ENCODE results near the gene PRMT1. TPM values are rescaled to one million over a fixed set of nuclear protein-coding genes. Genes with fewer than 3 reads are reported as not detected.

PRMT1 gene
- polyA plus RNA-seq, 1 donor from 2014 or later = 610 TPM

GRCh38 chr19:49684251-49684982 is 7.3 kb downstream of the PRMT1 start:
- no peaks in the 10 kb centered on the region for H3F3A ChIP-seq (ENCODE audit: insufficient read depth, low read length, poor library complexity, severe bottlenecking)
- H3K9me2 ChIP-seq (ENCODE audit: insufficient read depth, low read length) = no peaks in the 10 kb centered on the region
- no peaks in the 10 kb centered on the region for H3K27me3 ChIP-seq (ENCODE audit: insufficient read depth, low read depth, low read length)
- H3K4me3 ChIP-seq (ENCODE audit: low read length) = no peak overlapping the region
- H3K79me2 ChIP-seq (replicated peaks; ENCODE audit: insufficient read depth, low read length) = peaks cover 16% of the 10 kb centered on the region
- H3K27ac ChIP-seq (ENCODE audit: low read length) = no peak overlapping the region
- H3K9ac ChIP-seq (ENCODE audit: low read length) = no peak overlapping the region
- TF ChIP-seq REST (IDR thresholded peaks at IDR 0.05; ENCODE audit: borderline replicate concordance) (no peak), RAD21 (conservative IDR thresholded peaks at IDR 0.05) (no peak), SMC3 (conservative IDR thresholded peaks at IDR 0.05; ENCODE audit: poor library complexity) (no peak), EP300 (conservative IDR thresholded peaks at IDR 0.05; ENCODE audit: poor library complexity, severe bottlenecking) (no peak), EZH2 (IDR thresholded peaks at IDR 0.05; ENCODE audit: borderline replicate concordance, insufficient read depth, low read length, poor library complexity, severe bottlenecking) (no peak), TAF1 (IDR thresholded peaks at IDR 0.05; ENCODE audit: low read depth) (no peak), MXI1 (conservative IDR thresholded peaks at IDR 0.05; ENCODE audit: poor library complexity, severe bottlenecking) (no peak), CTCF (IDR thresholded peaks at IDR 0.05; ENCODE audit: poor library complexity, severe bottlenecking) (no peak), POLR2AphosphoS5 (IDR thresholded peaks at IDR 0.05) (no peak)
- H3K36me3 ChIP-seq (ENCODE audit: insufficient read depth, low read length) = no peaks in the 10 kb centered on the region
- no peak overlapping the region for H3K4me2 ChIP-seq (ENCODE audit: low read length)
- H3K9me3 ChIP-seq (ENCODE audit: low read length) = no peaks in the 10 kb centered on the region
- H4K20me1 ChIP-seq (ENCODE audit: insufficient read depth) = no peaks in the 10 kb centered on the region
- H2AFZ ChIP-seq (ENCODE audit: low read depth, low read length) = no peak overlapping the region

- Histone ChIP-seq H3K9ac (ENCODE audit: low read length) (no peak overlapping the region), H3F3A (ENCODE audit: insufficient read depth, low read length, poor library complexity, severe bottlenecking) (no peaks in the 10 kb centered on the region), H3K36me3 (ENCODE audit: insufficient read depth, low read length) (no peaks in the 10 kb centered on the region), H3K9me2 (ENCODE audit: insufficient read depth, low read length) (no peaks in the 10 kb centered on the region), H3K79me2 (replicated peaks; ENCODE audit: insufficient read depth, low read length) (peaks cover 9% of the 10 kb centered on the region), H4K20me1 (ENCODE audit: insufficient read depth) (no peaks in the 10 kb centered on the region), H3K27ac (ENCODE audit: low read length) (no peak overlapping the region), H3K4me2 (ENCODE audit: low read length) (no peak overlapping the region), H2AFZ (ENCODE audit: low read depth, low read length) (no peak overlapping the region), H3K27me3 (ENCODE audit: insufficient read depth, low read depth, low read length) (no peaks in the 10 kb centered on the region), H3K4me3 (ENCODE audit: low read length) (no peak overlapping the region), H3K9me3 (ENCODE audit: low read length) (no peaks in the 10 kb centered on the region)
- TF ChIP-seq EZH2 (IDR thresholded peaks at IDR 0.05; ENCODE audit: borderline replicate concordance, insufficient read depth, low read length, poor library complexity, severe bottlenecking) (no peak), RAD21 (conservative IDR thresholded peaks at IDR 0.05) (no peak), POLR2AphosphoS5 (IDR thresholded peaks at IDR 0.05) (no peak), SMC3 (conservative IDR thresholded peaks at IDR 0.05; ENCODE audit: poor library complexity) (no peak), MXI1 (conservative IDR thresholded peaks at IDR 0.05; ENCODE audit: poor library complexity, severe bottlenecking) (no peak), EP300 (conservative IDR thresholded peaks at IDR 0.05; ENCODE audit: poor library complexity, severe bottlenecking) (no peak), CTCF (IDR thresholded peaks at IDR 0.05; ENCODE audit: poor library complexity, severe bottlenecking) (no peak), REST (IDR thresholded peaks at IDR 0.05; ENCODE audit: borderline replicate concordance) (no peak), TAF1 (IDR thresholded peaks at IDR 0.05; ENCODE audit: low read depth) (no peak)
These were observed 8.0 kb downstream of the PRMT1 start for GRCh38 chr19:49684983-49685553.
